Liver (tissue), 9 donors: ENCODE results near the gene UCN2. TPM values are rescaled to one million over a fixed set of nuclear protein-coding genes. Genes with fewer than 3 reads are reported as not detected.

Source experiments
- DNase-seq: peaks from one replicate; pipeline ENCODE4 v3.0.0-alpha.2; 2017; ENCODE audit warnings: low spot score
- H3K27ac ChIP-seq, 2 donors: one replicate each; pipeline ENCODE4 v1.7.0; 2013; ENCODE audit warnings: inconsistent platforms in 2 of 2, low read length in 2 of 2, control low read depth in 1 of 2, low read depth in 1 of 2, mild to moderate bottlenecking in 1 of 2
- H3K27me3 ChIP-seq, 4 donors: one replicate each; pipeline versions ENCODE4 v1.6.1 to v1.7.0; 2013; ENCODE audit warnings: low read length in 3 of 4, inconsistent platforms in 1 of 4, mild to moderate bottlenecking in 1 of 4, moderate library complexity in 1 of 4; ENCODE audit not compliant: control insufficient read depth in 4 of 4, insufficient read depth in 4 of 4
- H3K36me3 ChIP-seq, 4 donors: one replicate each; pipeline versions ENCODE4 v1.6.1 to v1.7.0; 2013; ENCODE audit warnings: low read length in 3 of 4, mild to moderate bottlenecking in 3 of 4, low read depth in 1 of 4, moderate library complexity in 1 of 4; ENCODE audit not compliant: control insufficient read depth in 4 of 4, insufficient read depth in 3 of 4
- H3K4me1 ChIP-seq, 4 donors: one replicate each; pipeline versions ENCODE4 v1.6.1 to v1.7.0; 2013; ENCODE audit warnings: low read length in 3 of 4, mild to moderate bottlenecking in 3 of 4, moderate library complexity in 1 of 4; ENCODE audit not compliant: control insufficient read depth in 4 of 4, insufficient read depth in 4 of 4
- H3K4me3 ChIP-seq, 3 donors: one replicate each; pipeline versions ENCODE4 v1.6.1 to v1.7.0; 2013; ENCODE audit warnings: low read length in 3 of 3, control low read depth in 1 of 3, low read depth in 1 of 3, mild to moderate bottlenecking in 1 of 3
- H3K9ac ChIP-seq, 2 donors: one replicate each; pipeline ENCODE4 v1.7.0; 2013; ENCODE audit warnings: low read length in 2 of 2, mild to moderate bottlenecking in 2 of 2, moderate library complexity in 2 of 2, control low read depth in 1 of 2, low read depth in 1 of 2
- H3K9me3 ChIP-seq, 4 donors: one replicate each; pipeline versions ENCODE4 v1.6.1 to v1.7.0; 2013; ENCODE audit warnings: low read length in 3 of 4; ENCODE audit not compliant: control insufficient read depth in 4 of 4
- ATF3 ChIP-seq: IDR thresholded peaks from 2 replicates; pipeline ENCODE4 v1.6.1; 2016; ENCODE audit warnings: antibody characterized with exemption
- EGR1 ChIP-seq, 2 donors: IDR thresholded peaks; 2 replicates each; pipeline ENCODE4 v1.6.1; 2016 to 2018; ENCODE audit warnings: antibody characterized with exemption in 2 of 2, low read depth in 2 of 2
- FOXA1 ChIP-seq: IDR thresholded peaks from 2 replicates; pipeline ENCODE4 v1.6.1; 2016; ENCODE audit warnings: antibody characterized with exemption
- FOXA2 ChIP-seq: IDR thresholded peaks from 2 replicates; pipeline ENCODE4 v1.6.1; 2016; ENCODE audit warnings: antibody characterized with exemption
- GABPA ChIP-seq, 2 donors: IDR thresholded peaks in 1 of 2; conservative IDR thresholded peaks in 1 of 2; 2 replicates each; pipeline ENCODE4 v1.6.1; 2016; ENCODE audit warnings: antibody characterized with exemption in 2 of 2, mild to moderate bottlenecking in 1 of 2, moderate library complexity in 1 of 2
- HNF4A ChIP-seq, 2 donors: conservative IDR thresholded peaks; 2 replicates each; pipeline ENCODE4 v1.6.1; 2016; ENCODE audit warnings: antibody characterized with exemption in 2 of 2, mild to moderate bottlenecking in 2 of 2
- HNF4G ChIP-seq: IDR thresholded peaks from 2 replicates; pipeline ENCODE4 v1.6.1; 2016; ENCODE audit warnings: antibody characterized with exemption
- JUND ChIP-seq, 2 donors: IDR thresholded peaks; 2 replicates each; pipeline ENCODE4 v1.6.1; 2016; ENCODE audit warnings: antibody characterized with exemption in 2 of 2
- MAX ChIP-seq: IDR thresholded peaks from 2 replicates; pipeline ENCODE4 v1.6.1; 2016; ENCODE audit warnings: antibody characterized with exemption
- NR2F2 ChIP-seq: IDR thresholded peaks from 2 replicates; pipeline ENCODE4 v1.6.1; 2016; ENCODE audit warnings: antibody characterized with exemption
- RAD21 ChIP-seq, 2 donors: IDR thresholded peaks; 2 replicates each; pipeline ENCODE4 v1.6.1; 2016; ENCODE audit warnings: antibody characterized with exemption in 2 of 2, mild to moderate bottlenecking in 2 of 2
- REST ChIP-seq: IDR thresholded peaks from 2 replicates; pipeline ENCODE4 v1.6.1; 2016; ENCODE audit warnings: antibody characterized with exemption, mild to moderate bottlenecking
- RXRA ChIP-seq, 2 donors: IDR thresholded peaks; 2 replicates each; pipeline ENCODE4 v1.6.1; 2017 to 2018; ENCODE audit warnings: antibody characterized with exemption in 2 of 2, mild to moderate bottlenecking in 1 of 2
- SP1 ChIP-seq: IDR thresholded peaks from 2 replicates; pipeline ENCODE4 v1.6.1; 2018; ENCODE audit warnings: antibody characterized with exemption, mild to moderate bottlenecking
- TAF1 ChIP-seq: conservative IDR thresholded peaks from 2 replicates; pipeline ENCODE4 v1.6.1; 2016; ENCODE audit warnings: antibody characterized with exemption, mild to moderate bottlenecking
- YY1 ChIP-seq: IDR thresholded peaks from 2 replicates; pipeline ENCODE4 v1.6.1; 2016; ENCODE audit warnings: antibody characterized with exemption, mild to moderate bottlenecking
- ZBTB33 ChIP-seq: IDR thresholded peaks from 2 replicates; pipeline ENCODE4 v1.6.1; 2016; ENCODE audit warnings: antibody characterized with exemption
- WGBS: extraction: QIAGEN DNeasy Blood & Tissue Kit; methylation state at CpG from one replicate; pipeline ENCODE4 v1.1.7; 2013; 5-methylcytosine and 5-hydroxymethylcytosine counted together
- polyA plus RNA-seq, 2 donors: library from polyadenylated mRNA; stranded (reverse) in 1 of 2; unstranded in 1 of 2; fragments of 200-250 nt in 1 of 2; fragments of >200 nt in 1 of 2; fragmentation: Nextera tagmentation in 1 of 2; extraction: Ambion mirVana in 1 of 2; gene quantifications; one replicate each; pipeline versions ENCODE4 v1.2.1 to v1.2.3, GENCODE V29; 2013 to 2015
- total RNA-seq, 2 donors: library from RNA; depleted of rRNA; stranded (reverse); fragments of >200 nt; gene quantifications; one replicate each; pipeline ENCODE4 v1.2.3, GENCODE V29; 2014
- TF ChIP-seq, protein P1 (sequence below): fragments of 150-350 bp; IDR thresholded peaks from 2 replicates; pipeline ENCODE4 v1.5.1; 2017; ENCODE audit warnings: improper control_type of control experiment, low read depth, low read length; ENCODE audit not compliant: missing input control
- donor health status: healthy.
- donor health status: healthy.
- donor health status: healthy.
- donor health status: healthy.
- donor health status: healthy.

The UCN2 gene
- total and polyA plus RNA-seq, 4 donors = 0.08 TPM; not detected in 3

- no peak for TF ChIP-seq HNF4G
- TF ChIP-seq YY1 = no peak
- no peak for TF ChIP-seq MAX
- H3K4me1 ChIP-seq = peaks cover 6 to 25% (median 11%) of the 10 kb centered on the region in 4 donors
- no peaks in the 10 kb centered on the region for H3K36me3 ChIP-seq
- H3K9me3 ChIP-seq = no peaks in the 10 kb centered on the region
- H3K9ac ChIP-seq = no peak overlapping the region
- no peak overlapping the region for H3K4me3 ChIP-seq
- H3K27ac ChIP-seq = no peak overlapping the region
- 91% methylated on average over 14 of the region's 14 CpGs for WGBS
- no peak for DNase-seq
- H3K27me3 ChIP-seq = no peaks in the 10 kb centered on the region
Measured at GRCh38 chr3:48553886-48554845, 9.4 kb downstream of the UCN2 start.

- DNase-seq = no peak
- H3K27me3 ChIP-seq = no peaks in the 10 kb centered on the region
- H3K4me1 ChIP-seq = peaks cover 6 to 21% (median 11%) of the 10 kb centered on the region in 4 donors
- no peaks in the 10 kb centered on the region for H3K36me3 ChIP-seq
- no peak overlapping the region for H3K9ac ChIP-seq
- H3K27ac ChIP-seq = no peak overlapping the region
- no peaks in the 10 kb centered on the region for H3K9me3 ChIP-seq
- 86% methylated on average over 5 of the region's 5 CpGs for WGBS
- H3K4me3 ChIP-seq = no peak overlapping the region
- TF ChIP-seq FOXA1 (no peak), SP1 (no peak), RAD21 (IDR thresholded peaks at IDR 0.05) (no peak), RXRA (IDR thresholded peaks at IDR 0.05) (no peak), EGR1 (IDR thresholded peaks at IDR 0.05; ENCODE audit: low read depth in 2 of 2) (no peak), YY1 (no peak), MAX (no peak), ATF3 (no peak), FOXA2 (no peak), ZBTB33 (no peak), NR2F2 (no peak), GABPA (IDR thresholded peaks at IDR 0.05 in 1 of 2, conservative IDR thresholded peaks at IDR 0.05 in 1 of 2) (no peak), REST (no peak), HNF4A (conservative IDR thresholded peaks at IDR 0.05) (no peak), JUND (IDR thresholded peaks at IDR 0.05) (no peak), HNF4G (no peak), TAF1 (no peak)
- TF ChIP-seq, protein P1, sequence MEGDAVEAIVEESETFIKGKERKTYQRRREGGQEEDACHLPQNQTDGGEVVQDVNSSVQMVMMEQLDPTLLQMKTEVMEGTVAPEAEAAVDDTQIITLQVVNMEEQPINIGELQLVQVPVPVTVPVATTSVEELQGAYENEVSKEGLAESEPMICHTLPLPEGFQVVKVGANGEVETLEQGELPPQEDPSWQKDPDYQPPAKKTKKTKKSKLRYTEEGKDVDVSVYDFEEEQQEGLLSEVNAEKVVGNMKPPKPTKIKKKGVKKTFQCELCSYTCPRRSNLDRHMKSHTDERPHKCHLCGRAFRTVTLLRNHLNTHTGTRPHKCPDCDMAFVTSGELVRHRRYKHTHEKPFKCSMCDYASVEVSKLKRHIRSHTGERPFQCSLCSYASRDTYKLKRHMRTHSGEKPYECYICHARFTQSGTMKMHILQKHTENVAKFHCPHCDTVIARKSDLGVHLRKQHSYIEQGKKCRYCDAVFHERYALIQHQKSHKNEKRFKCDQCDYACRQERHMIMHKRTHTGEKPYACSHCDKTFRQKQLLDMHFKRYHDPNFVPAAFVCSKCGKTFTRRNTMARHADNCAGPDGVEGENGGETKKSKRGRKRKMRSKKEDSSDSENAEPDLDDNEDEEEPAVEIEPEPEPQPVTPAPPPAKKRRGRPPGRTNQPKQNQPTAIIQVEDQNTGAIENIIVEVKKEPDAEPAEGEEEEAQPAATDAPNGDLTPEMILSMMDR = no peak
Measured at GRCh38 chr3:48553361-48553760, 10.2 kb downstream of the UCN2 start.
